ENCODE results near the gene PSD2. TPM values are rescaled to one million over a fixed set of nuclear protein-coding genes. Genes with fewer than 3 reads are reported as not detected.

PSD2 gene
- total RNA-seq, 1 donor from 2014 or later: not detected

- no peak overlapping the region for H3K4me3 ChIP-seq
- no peaks in the 10 kb centered on the region for H3K36me3 ChIP-seq
- TF ChIP-seq CTCF (IDR thresholded peaks at IDR 0.05): no peak
- peaks cover 9% of the 10 kb centered on the region for H3K27me3 ChIP-seq
- intact Hi-C loops (cut with DNase I): no loop called here
- peaks cover 9% of the 10 kb centered on the region for H3K4me1 ChIP-seq
- ATAC-seq (no peak), DNase-seq (peak; percentile 48)
- no peak overlapping the region for H3K27ac ChIP-seq
- H3K9me3 ChIP-seq: no peaks in the 10 kb centered on the region
Measured at GRCh38 chr5:139850423-139851016, 54.9 kb downstream of the PSD2 start.

- H3K27ac ChIP-seq: no peak overlapping the region
- intact Hi-C loops (cut with DNase I): no loop called here
- ATAC-seq (no peak), DNase-seq (peak; percentile 41)
- no peaks in the 10 kb centered on the region for H3K9me3 ChIP-seq
- no peak overlapping the region for H3K4me3 ChIP-seq
- no peaks in the 10 kb centered on the region for H3K36me3 ChIP-seq
- peaks cover 6% of the 10 kb centered on the region for H3K27me3 ChIP-seq
- peaks cover 9% of the 10 kb centered on the region for H3K4me1 ChIP-seq
- TF ChIP-seq CTCF (IDR thresholded peaks at IDR 0.05): no peak
Measured at GRCh38 chr5:139851558-139851957, 56.0 kb downstream of the PSD2 start.

GRCh38 chr5:139852696-139853095 lies 57.1 kb downstream of the PSD2 start:
- peak; percentile 56 for DNase-seq

GRCh38 chr5:139854029-139854605 lies 58.5 kb downstream of the PSD2 start:
- ATAC-seq: no peak
- Histone ChIP-seq H3K27ac (no peak overlapping the region), H3K36me3 (no peaks in the 10 kb centered on the region), H3K9me3 (no peaks in the 10 kb centered on the region), H3K4me3 (no peak overlapping the region), H3K4me1 (no peaks in the 10 kb centered on the region), H3K27me3 (no peaks in the 10 kb centered on the region)
- TF ChIP-seq CTCF (IDR thresholded peaks at IDR 0.05): no peak
- intact Hi-C loops (cut with DNase I): no loop called here
- peak; percentile 54 for DNase-seq

More at GRCh38 chr5:139852696-139853095, 57.1 kb downstream of the PSD2 start:
- no peak for ATAC-seq
- no peaks in the 10 kb centered on the region for H3K9me3 ChIP-seq
- no peaks in the 10 kb centered on the region for H3K36me3 ChIP-seq
- H3K27me3 ChIP-seq: no peaks in the 10 kb centered on the region
- H3K4me1 ChIP-seq: peaks cover 2% of the 10 kb centered on the region
- intact Hi-C loops (cut with DNase I): no loop called here
- no peak overlapping the region for H3K27ac ChIP-seq
- TF ChIP-seq CTCF (IDR thresholded peaks at IDR 0.05): no peak
- no peak overlapping the region for H3K4me3 ChIP-seq

GRCh38 chr5:139854953-139855352 lies 59.3 kb downstream of the PSD2 start:
- intact Hi-C loops (cut with DNase I): no loop called here
- H3K36me3 ChIP-seq: no peaks in the 10 kb centered on the region
- no peak for ATAC-seq
- H3K4me3 ChIP-seq: no peak overlapping the region
- DNase-seq: peak; percentile 48
- H3K9me3 ChIP-seq: no peaks in the 10 kb centered on the region
- H3K27me3 ChIP-seq: peaks cover 4% of the 10 kb centered on the region
- TF ChIP-seq CTCF (IDR thresholded peaks at IDR 0.05): no peak
- H3K4me1 ChIP-seq: no peaks in the 10 kb centered on the region
- no peak overlapping the region for H3K27ac ChIP-seq
